Liver (tissue), 9 donors: ENCODE measurements around the gene LAMP1. TPM values are rescaled to one million over a fixed set of nuclear protein-coding genes. Genes with fewer than 3 reads are reported as not detected.
"Not testable (repeated sequence)": the region's sequence is repeated elsewhere in the genome, so short reads cannot be mapped to it uniquely, and the experiment has no call there.

Source experiments
- DNase-seq: peaks from one replicate; pipeline ENCODE4 v3.0.0-alpha.2; 2017; ENCODE audit warnings: low spot score
- H3K27ac ChIP-seq, 2 donors: one replicate each; pipeline ENCODE4 v1.7.0; 2013; ENCODE audit warnings: inconsistent platforms in 2 of 2, low read length in 2 of 2, control low read depth in 1 of 2, low read depth in 1 of 2, mild to moderate bottlenecking in 1 of 2
- H3K27me3 ChIP-seq, 4 donors: one replicate each; pipeline versions ENCODE4 v1.6.1 to v1.7.0; 2013; ENCODE audit warnings: low read length in 3 of 4, inconsistent platforms in 1 of 4, mild to moderate bottlenecking in 1 of 4, moderate library complexity in 1 of 4; ENCODE audit not compliant: control insufficient read depth in 4 of 4, insufficient read depth in 4 of 4
- H3K36me3 ChIP-seq, 4 donors: one replicate each; pipeline versions ENCODE4 v1.6.1 to v1.7.0; 2013; ENCODE audit warnings: low read length in 3 of 4, mild to moderate bottlenecking in 3 of 4, low read depth in 1 of 4, moderate library complexity in 1 of 4; ENCODE audit not compliant: control insufficient read depth in 4 of 4, insufficient read depth in 3 of 4
- H3K4me1 ChIP-seq, 4 donors: one replicate each; pipeline versions ENCODE4 v1.6.1 to v1.7.0; 2013; ENCODE audit warnings: low read length in 3 of 4, mild to moderate bottlenecking in 3 of 4, moderate library complexity in 1 of 4; ENCODE audit not compliant: control insufficient read depth in 4 of 4, insufficient read depth in 4 of 4
- H3K4me3 ChIP-seq, 3 donors: one replicate each; pipeline versions ENCODE4 v1.6.1 to v1.7.0; 2013; ENCODE audit warnings: low read length in 3 of 3, control low read depth in 1 of 3, low read depth in 1 of 3, mild to moderate bottlenecking in 1 of 3
- H3K9ac ChIP-seq, 2 donors: one replicate each; pipeline ENCODE4 v1.7.0; 2013; ENCODE audit warnings: low read length in 2 of 2, mild to moderate bottlenecking in 2 of 2, moderate library complexity in 2 of 2, control low read depth in 1 of 2, low read depth in 1 of 2
- H3K9me3 ChIP-seq, 4 donors: one replicate each; pipeline versions ENCODE4 v1.6.1 to v1.7.0; 2013; ENCODE audit warnings: low read length in 3 of 4; ENCODE audit not compliant: control insufficient read depth in 4 of 4
- EGR1 ChIP-seq, 2 donors: IDR thresholded peaks; 2 replicates each; pipeline ENCODE4 v1.6.1; 2016 to 2018; ENCODE audit warnings: antibody characterized with exemption in 2 of 2, low read depth in 2 of 2
- FOXA1 ChIP-seq: IDR thresholded peaks from 2 replicates; pipeline ENCODE4 v1.6.1; 2016; ENCODE audit warnings: antibody characterized with exemption
- FOXA2 ChIP-seq: IDR thresholded peaks from 2 replicates; pipeline ENCODE4 v1.6.1; 2016; ENCODE audit warnings: antibody characterized with exemption
- GABPA ChIP-seq, 2 donors: IDR thresholded peaks in 1 of 2; conservative IDR thresholded peaks in 1 of 2; 2 replicates each; pipeline ENCODE4 v1.6.1; 2016; ENCODE audit warnings: antibody characterized with exemption in 2 of 2, mild to moderate bottlenecking in 1 of 2, moderate library complexity in 1 of 2
- HNF4A ChIP-seq, 2 donors: conservative IDR thresholded peaks; 2 replicates each; pipeline ENCODE4 v1.6.1; 2016; ENCODE audit warnings: antibody characterized with exemption in 2 of 2, mild to moderate bottlenecking in 2 of 2
- HNF4G ChIP-seq: IDR thresholded peaks from 2 replicates; pipeline ENCODE4 v1.6.1; 2016; ENCODE audit warnings: antibody characterized with exemption
- JUND ChIP-seq, 2 donors: IDR thresholded peaks; 2 replicates each; pipeline ENCODE4 v1.6.1; 2016; ENCODE audit warnings: antibody characterized with exemption in 2 of 2
- NR2F2 ChIP-seq: IDR thresholded peaks from 2 replicates; pipeline ENCODE4 v1.6.1; 2016; ENCODE audit warnings: antibody characterized with exemption
- RAD21 ChIP-seq, 2 donors: IDR thresholded peaks; 2 replicates each; pipeline ENCODE4 v1.6.1; 2016; ENCODE audit warnings: antibody characterized with exemption in 2 of 2, mild to moderate bottlenecking in 2 of 2
- RXRA ChIP-seq, 2 donors: IDR thresholded peaks; 2 replicates each; pipeline ENCODE4 v1.6.1; 2017 to 2018; ENCODE audit warnings: antibody characterized with exemption in 2 of 2, mild to moderate bottlenecking in 1 of 2
- SP1 ChIP-seq: IDR thresholded peaks from 2 replicates; pipeline ENCODE4 v1.6.1; 2018; ENCODE audit warnings: antibody characterized with exemption, mild to moderate bottlenecking
- YY1 ChIP-seq: IDR thresholded peaks from 2 replicates; pipeline ENCODE4 v1.6.1; 2016; ENCODE audit warnings: antibody characterized with exemption, mild to moderate bottlenecking
- ZBTB33 ChIP-seq: IDR thresholded peaks from 2 replicates; pipeline ENCODE4 v1.6.1; 2016; ENCODE audit warnings: antibody characterized with exemption
- WGBS: extraction: QIAGEN DNeasy Blood & Tissue Kit; methylation state at CpG from one replicate; pipeline ENCODE4 v1.1.7; 2013; 5-methylcytosine and 5-hydroxymethylcytosine counted together
- polyA plus RNA-seq, 2 donors: library from polyadenylated mRNA; stranded (reverse) in 1 of 2; unstranded in 1 of 2; fragments of 200-250 nt in 1 of 2; fragments of >200 nt in 1 of 2; fragmentation: Nextera tagmentation in 1 of 2; extraction: Ambion mirVana in 1 of 2; gene quantifications; one replicate each; pipeline versions ENCODE4 v1.2.1 to v1.2.3, GENCODE V29; 2013 to 2015
- total RNA-seq, 2 donors: library from RNA; depleted of rRNA; stranded (reverse); fragments of >200 nt; gene quantifications; one replicate each; pipeline ENCODE4 v1.2.3, GENCODE V29; 2014
- TF ChIP-seq, protein P1 (sequence below): IDR thresholded peaks from 2 replicates; pipeline ENCODE4 v1.6.1; 2016; ENCODE audit warnings: antibody characterized with exemption
- TF ChIP-seq, protein P2 (sequence below): fragments of 150-350 bp; IDR thresholded peaks from 2 replicates; pipeline ENCODE4 v1.5.1; 2017; ENCODE audit warnings: improper control_type of control experiment, low read depth, low read length; ENCODE audit not compliant: missing input control
- TF ChIP-seq, protein P3 (sequence below): IDR thresholded peaks from 2 replicates; pipeline ENCODE4 v1.6.1; 2016; ENCODE audit warnings: antibody characterized with exemption, mild to moderate bottlenecking
- donor health status: healthy.
- donor health status: healthy.
- donor health status: healthy.
- donor health status: healthy.
- donor health status: healthy.

LAMP1 gene
- total and polyA plus RNA-seq, 4 donors, result 24.4 to 160 (median 62.9) TPM

GRCh38 chr13:113309473-113309872, 12.4 kb downstream of the LAMP1 start:
- Histone ChIP-seq H3K4me1 (peaks cover 0 to 6% (median 4%) of the 10 kb centered on the region in 4 donors), H3K9me3 (no peaks in the 10 kb centered on the region), H3K36me3 (peaks cover 4 to 24% (median 16%) of the 10 kb centered on the region in 4 donors), H3K27ac (no peak overlapping the region), H3K9ac (no peak overlapping the region), H3K27me3 (no peaks in the 10 kb centered on the region), H3K4me3 (no peak overlapping the region)
- peak; percentile 61 to 71 for TF ChIP-seq HNF4A (conservative IDR thresholded peaks at IDR 0.05)
- TF ChIP-seq SP1, result peak; percentile 32
- TF ChIP-seq JUND (IDR thresholded peaks at IDR 0.05), result no peak
- TF ChIP-seq, protein P1, sequence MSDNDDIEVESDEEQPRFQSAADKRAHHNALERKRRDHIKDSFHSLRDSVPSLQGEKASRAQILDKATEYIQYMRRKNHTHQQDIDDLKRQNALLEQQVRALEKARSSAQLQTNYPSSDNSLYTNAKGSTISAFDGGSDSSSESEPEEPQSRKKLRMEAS, result no peak
- TF ChIP-seq NR2F2, result peak; percentile 63
- no peak for TF ChIP-seq RAD21 (IDR thresholded peaks at IDR 0.05)
- TF ChIP-seq FOXA1, result no peak
- TF ChIP-seq GABPA (IDR thresholded peaks at IDR 0.05 in 1 of 2, conservative IDR thresholded peaks at IDR 0.05 in 1 of 2), result no peak
- no peak for TF ChIP-seq ZBTB33
- TF ChIP-seq FOXA2, result no peak
- TF ChIP-seq, protein P2, sequence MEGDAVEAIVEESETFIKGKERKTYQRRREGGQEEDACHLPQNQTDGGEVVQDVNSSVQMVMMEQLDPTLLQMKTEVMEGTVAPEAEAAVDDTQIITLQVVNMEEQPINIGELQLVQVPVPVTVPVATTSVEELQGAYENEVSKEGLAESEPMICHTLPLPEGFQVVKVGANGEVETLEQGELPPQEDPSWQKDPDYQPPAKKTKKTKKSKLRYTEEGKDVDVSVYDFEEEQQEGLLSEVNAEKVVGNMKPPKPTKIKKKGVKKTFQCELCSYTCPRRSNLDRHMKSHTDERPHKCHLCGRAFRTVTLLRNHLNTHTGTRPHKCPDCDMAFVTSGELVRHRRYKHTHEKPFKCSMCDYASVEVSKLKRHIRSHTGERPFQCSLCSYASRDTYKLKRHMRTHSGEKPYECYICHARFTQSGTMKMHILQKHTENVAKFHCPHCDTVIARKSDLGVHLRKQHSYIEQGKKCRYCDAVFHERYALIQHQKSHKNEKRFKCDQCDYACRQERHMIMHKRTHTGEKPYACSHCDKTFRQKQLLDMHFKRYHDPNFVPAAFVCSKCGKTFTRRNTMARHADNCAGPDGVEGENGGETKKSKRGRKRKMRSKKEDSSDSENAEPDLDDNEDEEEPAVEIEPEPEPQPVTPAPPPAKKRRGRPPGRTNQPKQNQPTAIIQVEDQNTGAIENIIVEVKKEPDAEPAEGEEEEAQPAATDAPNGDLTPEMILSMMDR, result no peak
- no peak for TF ChIP-seq EGR1 (IDR thresholded peaks at IDR 0.05; ENCODE audit: low read depth in 2 of 2)
- TF ChIP-seq RXRA (IDR thresholded peaks at IDR 0.05), result peak; percentile 59 to 64
- TF ChIP-seq HNF4G, result no peak
- TF ChIP-seq, protein P3, sequence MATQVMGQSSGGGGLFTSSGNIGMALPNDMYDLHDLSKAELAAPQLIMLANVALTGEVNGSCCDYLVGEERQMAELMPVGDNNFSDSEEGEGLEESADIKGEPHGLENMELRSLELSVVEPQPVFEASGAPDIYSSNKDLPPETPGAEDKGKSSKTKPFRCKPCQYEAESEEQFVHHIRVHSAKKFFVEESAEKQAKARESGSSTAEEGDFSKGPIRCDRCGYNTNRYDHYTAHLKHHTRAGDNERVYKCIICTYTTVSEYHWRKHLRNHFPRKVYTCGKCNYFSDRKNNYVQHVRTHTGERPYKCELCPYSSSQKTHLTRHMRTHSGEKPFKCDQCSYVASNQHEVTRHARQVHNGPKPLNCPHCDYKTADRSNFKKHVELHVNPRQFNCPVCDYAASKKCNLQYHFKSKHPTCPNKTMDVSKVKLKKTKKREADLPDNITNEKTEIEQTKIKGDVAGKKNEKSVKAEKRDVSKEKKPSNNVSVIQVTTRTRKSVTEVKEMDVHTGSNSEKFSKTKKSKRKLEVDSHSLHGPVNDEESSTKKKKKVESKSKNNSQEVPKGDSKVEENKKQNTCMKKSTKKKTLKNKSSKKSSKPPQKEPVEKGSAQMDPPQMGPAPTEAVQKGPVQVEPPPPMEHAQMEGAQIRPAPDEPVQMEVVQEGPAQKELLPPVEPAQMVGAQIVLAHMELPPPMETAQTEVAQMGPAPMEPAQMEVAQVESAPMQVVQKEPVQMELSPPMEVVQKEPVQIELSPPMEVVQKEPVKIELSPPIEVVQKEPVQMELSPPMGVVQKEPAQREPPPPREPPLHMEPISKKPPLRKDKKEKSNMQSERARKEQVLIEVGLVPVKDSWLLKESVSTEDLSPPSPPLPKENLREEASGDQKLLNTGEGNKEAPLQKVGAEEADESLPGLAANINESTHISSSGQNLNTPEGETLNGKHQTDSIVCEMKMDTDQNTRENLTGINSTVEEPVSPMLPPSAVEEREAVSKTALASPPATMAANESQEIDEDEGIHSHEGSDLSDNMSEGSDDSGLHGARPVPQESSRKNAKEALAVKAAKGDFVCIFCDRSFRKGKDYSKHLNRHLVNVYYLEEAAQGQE, result no peak
- TF ChIP-seq YY1, result no peak
- DNase-seq, result no peak
- WGBS, result 60% methylated on average over 6 of the region's 6 CpGs

GRCh38 chr13:113314112-113314511, 17.1 kb downstream of the LAMP1 start:
- H3K27me3 ChIP-seq, H3K9ac ChIP-seq, DNase-seq, H3K9me3 ChIP-seq, H3K27ac ChIP-seq, H3K4me3 ChIP-seq, H3K4me1 ChIP-seq: not testable (repeated sequence)
- 95% methylated on average over 20 of the region's 20 CpGs for WGBS
- peaks cover 7 to 42% (median 22%) of the 10 kb centered on the region in 4 donors for H3K36me3 ChIP-seq

- not testable (repeated sequence) for H3K27me3 ChIP-seq, H3K4me1 ChIP-seq, H3K4me3 ChIP-seq, H3K9ac ChIP-seq, DNase-seq, H3K9me3 ChIP-seq, H3K27ac ChIP-seq
- WGBS, result 89% methylated on average over 23 of the region's 23 CpGs
- H3K36me3 ChIP-seq, result peaks cover 7 to 45% (median 26%) of the 10 kb centered on the region in 4 donors
These were observed 17.9 kb downstream of the LAMP1 start for GRCh38 chr13:113314895-113315470.
